ENCODE results near the gene FKBP6.
"Not testable (repeated sequence)": the region's sequence is repeated elsewhere in the genome, so short reads cannot be mapped to it uniquely, and the experiment has no call there.

The FKBP6 gene

DNA sequence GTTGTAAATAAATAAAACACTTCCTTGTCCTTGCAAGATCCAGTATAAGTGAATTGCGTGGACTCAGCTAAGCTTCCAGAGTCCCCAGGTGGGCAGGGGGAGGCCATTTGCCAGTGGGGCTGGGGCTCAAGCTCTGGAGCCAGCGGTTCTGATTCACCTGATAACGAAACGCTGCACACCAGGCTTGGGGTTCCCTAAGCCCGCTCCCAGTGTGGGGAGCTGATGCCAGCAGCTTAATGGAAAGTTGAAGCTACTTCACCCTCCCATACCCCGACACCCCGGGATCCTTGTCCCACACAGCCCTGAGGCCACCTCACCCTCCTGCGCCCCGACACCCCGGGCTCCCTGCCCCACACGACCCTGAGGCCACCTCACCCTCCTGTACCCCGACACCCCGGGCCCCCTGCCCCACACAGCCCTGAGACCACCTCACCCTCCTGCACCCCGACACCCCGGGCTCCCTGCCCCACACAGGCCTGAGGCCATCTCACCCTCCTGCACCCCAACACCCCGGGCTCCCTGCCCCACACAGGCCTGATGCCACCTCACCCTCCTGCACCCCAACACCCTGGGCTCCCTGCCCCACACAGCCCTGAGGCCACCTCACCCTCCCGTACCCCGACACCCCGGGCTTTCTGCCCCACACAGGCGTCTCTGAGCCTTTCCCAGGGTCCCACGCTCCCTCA is 30.8 kb downstream of the FKBP6 start:
- no peak for DNase-seq (ENCODE audit: low read depth)

GRCh38 chr7:73359306-73359705 is 31.3 kb downstream of the FKBP6 start:
- no peak for DNase-seq (ENCODE audit: low read depth)

GRCh38 chr7:73359746-73360375 is 31.9 kb downstream of the FKBP6 start:
- no peak for DNase-seq (ENCODE audit: low read depth)

DNA sequence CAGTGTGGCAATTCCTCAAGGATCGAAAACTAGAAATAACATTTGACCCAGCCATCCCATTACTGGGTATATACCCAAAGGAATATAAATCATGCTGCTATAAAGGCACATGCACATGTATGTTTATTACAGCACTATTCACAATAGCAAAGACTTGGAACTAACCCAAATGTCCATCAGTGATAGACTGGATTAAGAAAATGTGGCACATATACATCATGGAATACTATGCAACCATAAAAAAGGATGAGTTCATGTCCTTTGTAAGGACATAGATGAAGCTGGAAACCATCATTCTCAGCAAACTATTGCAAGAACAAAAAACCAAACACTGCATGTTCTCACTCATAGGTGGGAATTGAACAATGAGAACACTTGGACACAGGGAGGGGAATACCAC is 32.6 kb downstream of the FKBP6 start:
- not testable (repeated sequence) for DNase-seq (ENCODE audit: low read depth)

- DNase-seq (ENCODE audit: low read depth): no peak
Measured at GRCh38 chr7:73363225-73364005, 35.5 kb downstream of the FKBP6 start.

GRCh38 chr7:73364006-73364728 is 36.2 kb downstream of the FKBP6 start:
- no peak for DNase-seq (ENCODE audit: low read depth)

- no peak for DNase-seq (ENCODE audit: low read depth)
Measured at GRCh38 chr7:73366127-73366526, 38.2 kb downstream of the FKBP6 start.

GRCh38 chr7:73366990-73367389 is 39.0 kb downstream of the FKBP6 start:
- no peak for DNase-seq (ENCODE audit: low read depth)

- DNase-seq (ENCODE audit: low read depth): no peak
Measured at GRCh38 chr7:73369009-73369408, 41.0 kb downstream of the FKBP6 start.

DNA sequence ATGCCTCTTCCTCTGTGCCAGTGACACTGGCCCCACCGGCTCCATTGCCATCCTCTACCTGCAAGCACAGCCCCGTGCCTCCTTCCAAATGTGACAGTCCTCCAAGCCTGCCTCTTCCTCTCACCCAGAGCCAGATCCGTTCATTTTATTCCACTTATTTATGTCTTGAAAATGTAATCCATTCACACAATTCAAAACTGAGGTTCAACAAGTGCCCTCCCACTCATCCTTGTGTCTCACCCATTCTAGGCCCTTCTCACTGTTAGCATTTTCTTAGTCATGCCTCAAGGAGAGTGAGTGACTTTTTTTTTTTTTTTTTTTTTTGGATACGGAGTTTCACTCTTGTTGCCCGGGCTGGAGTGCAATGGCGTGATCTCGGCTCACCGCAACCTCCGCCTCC is 41.7 kb downstream of the FKBP6 start:
- DNase-seq (ENCODE audit: low read depth): no peak

GRCh38 chr7:73373741-73374140 is 45.8 kb downstream of the FKBP6 start:
- DNase-seq (ENCODE audit: low read depth): no peak

GRCh38 chr7:73376262-73376661 is 48.3 kb downstream of the FKBP6 start:
- not testable (repeated sequence) for DNase-seq (ENCODE audit: low read depth)

DNA sequence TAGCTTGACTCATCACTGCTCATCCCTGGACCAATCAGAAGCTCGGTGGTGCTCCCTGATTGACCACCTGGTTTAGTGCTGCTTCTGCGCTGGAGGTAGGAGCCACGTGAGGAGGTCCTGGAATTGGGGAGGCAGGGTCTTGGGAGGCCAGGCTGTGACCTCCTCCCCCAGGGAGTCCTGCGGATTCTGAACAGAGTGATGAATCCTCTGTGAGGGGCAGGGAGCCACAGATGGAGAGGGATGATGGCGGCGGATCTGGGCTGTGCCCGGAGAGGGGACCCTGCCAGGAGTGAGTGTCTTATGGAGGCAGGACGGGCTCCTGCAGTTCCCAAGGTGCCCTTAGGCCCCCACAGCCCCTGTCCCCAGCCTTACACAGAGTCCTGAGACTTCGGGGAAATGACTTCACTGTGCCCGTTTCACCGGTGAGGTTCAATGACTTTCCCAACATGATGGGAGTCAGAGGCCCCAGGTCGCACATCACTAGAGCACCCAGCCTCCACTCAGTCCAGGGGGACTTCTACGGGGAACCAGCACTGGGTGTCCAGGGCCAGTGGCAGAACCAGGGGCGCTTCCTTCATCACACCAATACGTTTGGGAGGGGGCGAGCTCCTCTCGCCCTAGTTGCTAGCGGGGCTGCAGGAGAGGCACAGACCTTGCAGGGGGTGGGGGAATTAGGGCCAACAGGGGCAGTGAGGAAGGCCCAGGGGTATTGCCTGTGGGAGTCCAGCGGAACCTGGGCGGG is 48.9 kb downstream of the FKBP6 start:
- no peak for DNase-seq (ENCODE audit: low read depth)

GRCh38 chr7:73377413-73378200 is 49.6 kb downstream of the FKBP6 start:
- DNase-seq (ENCODE audit: low read depth): not testable (repeated sequence)

DNA sequence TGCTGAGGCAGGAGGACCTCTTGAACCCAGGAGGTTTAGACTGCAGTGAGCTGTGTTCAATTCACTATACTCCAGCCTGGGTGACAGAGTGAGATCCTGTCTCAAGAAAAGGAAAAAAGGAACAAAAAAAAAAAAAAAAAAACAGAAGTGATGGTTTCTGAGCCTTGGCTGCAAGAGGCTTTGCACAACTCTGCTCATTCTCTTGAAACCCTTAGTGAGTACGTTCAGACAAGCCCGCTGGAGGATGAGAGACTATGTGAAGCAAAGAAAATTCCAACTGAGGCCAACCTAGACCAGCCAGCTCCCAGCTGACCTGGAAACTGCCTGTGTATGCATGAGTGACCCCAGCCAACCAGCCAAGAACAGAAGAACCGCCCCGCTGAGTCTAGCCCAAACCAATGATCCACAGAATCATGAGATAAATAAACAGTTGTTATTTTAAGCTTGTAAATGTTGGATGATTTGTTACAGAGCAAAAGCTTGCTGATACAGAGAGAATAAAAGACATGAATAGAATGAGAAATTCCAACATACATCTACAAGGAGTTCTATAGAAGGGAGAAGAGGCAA is 55.1 kb downstream of the FKBP6 start:
- DNase-seq (ENCODE audit: low read depth): no peak

DNA sequence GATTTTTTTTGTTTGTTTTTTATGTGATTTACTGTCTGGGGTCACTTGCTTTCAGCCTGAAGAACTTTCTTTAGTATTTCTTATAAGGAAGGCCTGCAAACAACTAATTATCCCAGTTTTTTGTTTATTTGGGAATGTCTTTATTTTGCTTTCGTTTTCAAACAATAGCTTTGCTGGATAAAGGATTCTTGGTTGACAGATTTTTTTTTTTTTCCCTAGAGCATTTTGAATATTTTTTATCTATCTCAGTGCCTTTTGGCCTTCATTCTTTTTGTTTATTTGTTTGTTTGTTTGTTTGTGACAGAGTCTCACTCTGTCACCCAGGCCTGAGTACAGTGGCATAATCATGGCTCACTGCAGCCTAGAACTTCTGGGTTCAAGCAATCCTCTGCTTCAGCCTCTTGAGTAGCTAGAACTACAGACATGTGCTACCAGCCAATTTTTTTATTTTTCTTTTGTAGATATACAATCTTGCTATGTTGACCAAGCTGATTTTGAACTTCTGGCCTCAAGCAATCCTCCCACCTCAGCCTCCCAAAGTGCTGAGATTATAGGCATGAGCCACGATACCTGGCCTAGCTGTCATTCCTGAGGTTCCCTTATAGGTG is 59.4 kb downstream of the FKBP6 start:
- DNase-seq (ENCODE audit: low read depth): no peak

DNA sequence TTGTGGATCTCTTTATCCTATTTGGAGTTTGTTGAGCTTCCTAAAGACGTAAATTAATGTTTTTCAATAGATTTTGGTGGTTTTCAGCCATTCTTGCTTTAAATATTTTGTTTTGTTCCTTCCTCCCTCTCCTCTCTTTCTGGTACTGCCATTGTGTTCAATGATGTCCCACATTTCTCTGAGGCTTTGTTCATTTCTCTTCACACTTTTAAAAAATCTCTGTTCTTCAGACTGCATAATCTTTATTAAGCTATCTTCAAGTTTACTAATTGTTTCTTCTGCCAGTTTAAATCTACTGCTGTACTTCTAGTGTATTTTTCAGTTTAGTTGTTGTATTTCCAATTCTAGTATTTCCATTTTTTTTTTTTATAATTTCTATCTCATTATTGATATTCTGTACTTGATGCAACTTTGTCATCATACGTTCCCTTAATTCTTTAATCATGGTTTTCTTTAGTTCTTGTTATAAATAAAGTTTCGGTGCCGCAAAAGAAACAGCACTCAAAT is 60.0 kb downstream of the FKBP6 start:
- DNase-seq (ENCODE audit: low read depth): no peak

DNA sequence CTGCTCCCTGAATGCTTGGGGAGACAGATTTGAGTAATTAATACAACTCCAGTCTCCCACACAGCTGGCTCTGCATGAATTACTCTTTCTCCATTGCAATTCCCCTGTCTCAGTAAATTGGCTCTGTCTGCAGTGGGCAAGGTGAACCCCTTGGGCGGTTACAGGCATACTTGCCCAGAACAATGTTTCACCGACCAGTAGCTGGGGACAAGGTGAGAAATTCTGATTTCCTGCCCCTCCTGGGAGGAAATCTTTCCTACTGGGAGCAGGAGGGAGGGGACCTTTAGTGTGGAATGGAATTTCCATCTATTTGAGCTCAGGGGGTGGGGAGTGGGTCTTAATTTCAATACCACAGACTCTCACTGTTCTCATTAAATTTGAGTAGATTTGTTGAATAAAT is 63.4 kb downstream of the FKBP6 start:
- DNase-seq (ENCODE audit: low read depth): no peak

GRCh38 chr7:73394422-73394821 is 66.5 kb downstream of the FKBP6 start:
- no peak for DNase-seq (ENCODE audit: low read depth)

Measured in HS-27A (cell line).